ENCODE measurements around the gene CDK19.

CDK19 gene

GRCh38 chr6:110778333-110778732 is 36.9 kb downstream of the CDK19 start:
- H3K4me3 ChIP-seq (ENCODE audit: low read depth, low read length): no peak overlapping the region
- TF ChIP-seq MYC (IDR thresholded peaks at IDR 0.05; ENCODE audit: low read depth, low read length) (no peak), POLR2A (IDR thresholded peaks at IDR 0.05; ENCODE audit: extremely low read depth, insufficient read length) (no peak), MAX (IDR thresholded peaks at IDR 0.05; ENCODE audit: low read depth, low read length) (no peak), CTCF (IDR thresholded peaks at IDR 0.05; ENCODE audit: low read depth, low read length) (no peak)
- DNase-seq (ENCODE audit: low read depth): no peak

GRCh38 chr6:110777636-110778035 is 37.6 kb downstream of the CDK19 start:
- no peak overlapping the region for H3K4me3 ChIP-seq (ENCODE audit: low read depth, low read length)
- TF ChIP-seq MYC (IDR thresholded peaks at IDR 0.05; ENCODE audit: low read depth, low read length) (no peak), POLR2A (IDR thresholded peaks at IDR 0.05; ENCODE audit: extremely low read depth, insufficient read length) (no peak), CTCF (IDR thresholded peaks at IDR 0.05; ENCODE audit: low read depth, low read length) (no peak), MAX (IDR thresholded peaks at IDR 0.05; ENCODE audit: low read depth, low read length) (no peak)
- DNase-seq (ENCODE audit: low read depth): no peak

GRCh38 chr6:110776413-110776812 is 38.9 kb downstream of the CDK19 start:
- no peak for TF ChIP-seq MAX (IDR thresholded peaks at IDR 0.05; ENCODE audit: low read depth, low read length)
- no peak for TF ChIP-seq CTCF (IDR thresholded peaks at IDR 0.05; ENCODE audit: low read depth, low read length)
- no peak for TF ChIP-seq MYC (IDR thresholded peaks at IDR 0.05; ENCODE audit: low read depth, low read length)
- no peak for TF ChIP-seq POLR2A (IDR thresholded peaks at IDR 0.05; ENCODE audit: extremely low read depth, insufficient read length)
- no peak for DNase-seq (ENCODE audit: low read depth)
- no peak overlapping the region for H3K4me3 ChIP-seq (ENCODE audit: low read depth, low read length)

- TF ChIP-seq CTCF (IDR thresholded peaks at IDR 0.05; ENCODE audit: low read depth, low read length): no peak
- TF ChIP-seq MYC (IDR thresholded peaks at IDR 0.05; ENCODE audit: low read depth, low read length): no peak
- no peak for TF ChIP-seq POLR2A (IDR thresholded peaks at IDR 0.05; ENCODE audit: extremely low read depth, insufficient read length)
- no peak for TF ChIP-seq MAX (IDR thresholded peaks at IDR 0.05; ENCODE audit: low read depth, low read length)
- H3K4me3 ChIP-seq (ENCODE audit: low read depth, low read length): no peak overlapping the region
- DNase-seq (ENCODE audit: low read depth): no peak
Observed at GRCh38 chr6:110769923-110770322, 45.3 kb downstream of the CDK19 start.

- no peak for TF ChIP-seq POLR2A (IDR thresholded peaks at IDR 0.05; ENCODE audit: extremely low read depth, insufficient read length)
- TF ChIP-seq MYC (IDR thresholded peaks at IDR 0.05; ENCODE audit: low read depth, low read length): no peak
- TF ChIP-seq MAX (IDR thresholded peaks at IDR 0.05; ENCODE audit: low read depth, low read length): no peak
- no peak for TF ChIP-seq CTCF (IDR thresholded peaks at IDR 0.05; ENCODE audit: low read depth, low read length)
- DNase-seq (ENCODE audit: low read depth): no peak
- no peak overlapping the region for H3K4me3 ChIP-seq (ENCODE audit: low read depth, low read length)
Observed at GRCh38 chr6:110768057-110768456, 47.2 kb downstream of the CDK19 start.

GRCh38 chr6:110761371-110761770 is 53.9 kb downstream of the CDK19 start:
- no peak overlapping the region for H3K4me3 ChIP-seq (ENCODE audit: low read depth, low read length)
- TF ChIP-seq MYC (IDR thresholded peaks at IDR 0.05; ENCODE audit: low read depth, low read length) (no peak), MAX (IDR thresholded peaks at IDR 0.05; ENCODE audit: low read depth, low read length) (no peak)
- no peak for DNase-seq (ENCODE audit: low read depth)

Measured in NB4 (cell line).